Type B pancreatic cell (in vitro differentiated cells): Measurements from ENCODE around the gene BAMBI. TPM values are rescaled to one million over a fixed set of nuclear protein-coding genes. Genes with fewer than 3 reads are reported as not detected.
"Not testable (repeated sequence)": the region's sequence is repeated elsewhere in the genome, so short reads cannot be mapped to it uniquely, and the experiment has no call there.

Source experiments
- DNase-seq: peaks from one replicate; pipeline ENCODE4 v3.0.0; 2021; ENCODE audit warnings: mixed read lengths; ENCODE audit not compliant: unreplicated experiment; ENCODE audit errors: extremely low spot score
- H3K27ac Mint-ChIP-seq: 2 replicates; pipeline ENCODE4 v1.8.0; 2021; ENCODE audit warnings: mild to moderate bottlenecking, mixed read lengths
- H3K27me3 Mint-ChIP-seq: 2 replicates; pipeline ENCODE4 v1.8.0; 2021; ENCODE audit warnings: mixed read lengths
- H3K36me3 Mint-ChIP-seq: 2 replicates; pipeline ENCODE4 v1.8.0; 2021; ENCODE audit warnings: mixed read lengths
- H3K4me1 Mint-ChIP-seq: one replicate; pipeline ENCODE4 v1.8.0; 2021; ENCODE audit warnings: mixed read lengths; ENCODE audit not compliant: unreplicated experiment
- H3K4me3 Mint-ChIP-seq: 2 replicates; pipeline ENCODE4 v1.8.0; 2021; ENCODE audit warnings: mild to moderate bottlenecking, mixed read lengths
- H3K9me3 Mint-ChIP-seq: 2 replicates; pipeline ENCODE4 v1.8.0; 2021; ENCODE audit warnings: mixed read lengths
- CTCF ChIP-seq: fragments of 200-600 bp; sonication (generic); conservative IDR thresholded peaks from 2 replicates; pipeline ENCODE4 v1.5.0; 2021; ENCODE audit warnings: antibody characterized with exemption, mild to moderate bottlenecking
- total RNA-seq: library from RNA; stranded (reverse); gene quantifications from 2 replicates; pipeline ENCODE4 v1.2.1, GENCODE V29; 2021; ENCODE audit warnings: low replicate concordance

BAMBI gene
- total RNA-seq, 1 donor from 2014 or later: 57.3 TPM

- Mint-ChIP-seq H3K4me1 (no peaks in the 10 kb centered on the region), H3K9me3 (peaks cover 5% of the 10 kb centered on the region), H3K4me3 (no peak overlapping the region), H3K27ac (no peak overlapping the region), H3K27me3 (no peaks in the 10 kb centered on the region), H3K36me3 (no peaks in the 10 kb centered on the region)
- DNase-seq: no peak
- TF ChIP-seq CTCF: no peak
Measured at GRCh38 chr10:28652703-28653102, 24.6 kb upstream of the BAMBI start.

GRCh38 chr10:28658824-28659223 is 18.5 kb upstream of the BAMBI start:
- not testable (repeated sequence) for H3K36me3 Mint-ChIP-seq, DNase-seq, H3K27me3 Mint-ChIP-seq, H3K4me1 Mint-ChIP-seq, H3K9me3 Mint-ChIP-seq, H3K27ac Mint-ChIP-seq, H3K4me3 Mint-ChIP-seq

- no peak for DNase-seq
- Mint-ChIP-seq H3K4me3 (peak overlapping the region; percentile 58), H3K27ac (peak overlapping the region; percentile 58), H3K4me1 (peaks cover 6% of the 10 kb centered on the region), H3K36me3 (no peaks in the 10 kb centered on the region), H3K27me3 (no peaks in the 10 kb centered on the region), H3K9me3 (no peaks in the 10 kb centered on the region)
- no peak for TF ChIP-seq CTCF
Measured at GRCh38 chr10:28661035-28661434, 16.3 kb upstream of the BAMBI start.

GRCh38 chr10:28663576-28664368 is 13.5 kb upstream of the BAMBI start:
- Mint-ChIP-seq H3K4me3 (no peak overlapping the region), H3K27ac (peak overlapping the region; percentile 40), H3K36me3 (no peaks in the 10 kb centered on the region), H3K9me3 (no peaks in the 10 kb centered on the region), H3K27me3 (peaks cover 15% of the 10 kb centered on the region), H3K4me1 (peaks cover 25% of the 10 kb centered on the region)
- peak; percentile 82 for DNase-seq
- TF ChIP-seq CTCF: peak; percentile 99

GRCh38 chr10:28664369-28664740 is 13.0 kb upstream of the BAMBI start:
- no peak overlapping the region for H3K27ac Mint-ChIP-seq
- peaks cover 21% of the 10 kb centered on the region for H3K27me3 Mint-ChIP-seq

More at GRCh38 chr10:28664369-28664740, 13.0 kb upstream of the BAMBI start:
- H3K36me3 Mint-ChIP-seq: no peaks in the 10 kb centered on the region
- no peak for TF ChIP-seq CTCF
- H3K4me3 Mint-ChIP-seq: no peak overlapping the region
- peaks cover 30% of the 10 kb centered on the region for H3K4me1 Mint-ChIP-seq
- no peak for DNase-seq
- H3K9me3 Mint-ChIP-seq: no peaks in the 10 kb centered on the region
